Uterus (tissue), 4 donors: ENCODE results near the gene LRP1B. TPM values are rescaled to one million over a fixed set of nuclear protein-coding genes. Genes with fewer than 3 reads are reported as not detected.

Experiments used
- DNase-seq, 2 donors: peaks; one replicate each; pipeline ENCODE4 v3.0.0-alpha.2; 2019 to 2020
- H3K27ac ChIP-seq, 2 donors: fragments of 200-600 bp; sonication (generic); 1 replicate in 1 of 2; 2 replicates in 1 of 2; pipeline ENCODE4 v1.5.1; 2016 to 2018
- H3K27me3 ChIP-seq, 2 donors: fragments of 200-600 bp; sonication (generic); one replicate each; pipeline ENCODE4 v1.5.1; 2018 to 2019; ENCODE audit warnings: control low read depth in 1 of 2
- H3K36me3 ChIP-seq, 2 donors: fragments of 200-600 bp; sonication (generic); one replicate each; pipeline ENCODE4 v1.5.1; 2019; ENCODE audit warnings: control low read depth in 1 of 2
- H3K4me1 ChIP-seq, 2 donors: fragments of 200-600 bp; sonication (generic); one replicate each; pipeline ENCODE4 v1.5.1; 2018 to 2019; ENCODE audit warnings: control low read depth in 1 of 2
- H3K4me3 ChIP-seq, 2 donors: fragments of 200-600 bp; sonication (generic); 1 replicate in 1 of 2; 2 replicates in 1 of 2; pipeline ENCODE4 v1.5.1; 2018 to 2019; ENCODE audit warnings: mild to moderate bottlenecking in 1 of 2
- H3K9me3 ChIP-seq, 2 donors: fragments of 200-600 bp; sonication (generic); one replicate each; pipeline ENCODE4 v1.5.1; 2019; ENCODE audit warnings: control low read depth in 1 of 2
- CTCF ChIP-seq, 4 experiments: fragments of 200-600 bp in 2 of 4; fragments of 450-650 bp in 2 of 4; sonication (generic) in 2 of 4; IDR thresholded peaks; one replicate each; pipeline ENCODE4 v1.5.1; 2016 to 2019; ENCODE audit warnings: antibody characterized with exemption in 4 of 4, mild to moderate bottlenecking in 2 of 4, moderate library complexity in 1 of 4
- POLR2A ChIP-seq, 2 donors: fragments of 450-650 bp; IDR thresholded peaks; one replicate each; pipeline ENCODE4 v1.6.1; 2016; ENCODE audit warnings: antibody characterized with exemption in 2 of 2, mild to moderate bottlenecking in 1 of 2, moderate library complexity in 1 of 2
- intact Hi-C: fragments of 100-400 bp; cut with DNase I; formaldehyde crosslinking; loops from one replicate; pipeline ENCODE4 v1.15.1; 2023; ENCODE audit warnings: low total_unique reads
- total RNA-seq, 4 donors: library from RNA; depleted of rRNA in 3 of 4; stranded (reverse); fragments of >200 nt in 3 of 4; gene quantifications; one replicate each; pipeline versions ENCODE4 v1.1.0 to v1.2.4, GENCODE V29; 2014 to 2023
- donor health status: DM: yes; HTN: yes; CAD: no.

LRP1B gene
- total RNA-seq, 4 donors from 2014 or later: 0.29 to 7.3 (median 0.79) TPM; not detected in 1

GRCh38 chr2:141260911-141261310, 869.9 kb downstream of the LRP1B start:
- DNase-seq: no peak
- intact Hi-C loops: no loop called here
- TF ChIP-seq POLR2A (IDR thresholded peaks at IDR 0.05) (no peak), CTCF (IDR thresholded peaks at IDR 0.05) (no peak)

GRCh38 chr2:141259683-141260082, 871.1 kb downstream of the LRP1B start:
- Histone ChIP-seq H3K27ac (no peak overlapping the region), H3K27me3 (no peaks in the 10 kb centered on the region), H3K36me3 (no peaks in the 10 kb centered on the region), H3K9me3 (no peaks in the 10 kb centered on the region), H3K4me3 (no peak overlapping the region), H3K4me1 (no peaks in the 10 kb centered on the region)
- intact Hi-C loops: no loop called here
- no peak for DNase-seq
- TF ChIP-seq POLR2A (IDR thresholded peaks at IDR 0.05): no peak
- no peak for TF ChIP-seq CTCF (IDR thresholded peaks at IDR 0.05)

More at GRCh38 chr2:141260911-141261310, 869.9 kb downstream of the LRP1B start:
- Histone ChIP-seq H3K4me3 (no peak overlapping the region), H3K27ac (no peak overlapping the region), H3K27me3 (no peaks in the 10 kb centered on the region), H3K36me3 (no peaks in the 10 kb centered on the region), H3K9me3 (no peaks in the 10 kb centered on the region), H3K4me1 (no peaks in the 10 kb centered on the region)

GRCh38 chr2:141242008-141242407, 888.8 kb downstream of the LRP1B start:
- no peak for DNase-seq
- Histone ChIP-seq H3K27me3 (no peaks in the 10 kb centered on the region), H3K4me1 (no peaks in the 10 kb centered on the region), H3K4me3 (no peak overlapping the region), H3K9me3 (no peaks in the 10 kb centered on the region), H3K27ac (no peak overlapping the region), H3K36me3 (no peaks in the 10 kb centered on the region)
- TF ChIP-seq POLR2A (IDR thresholded peaks at IDR 0.05) (no peak), CTCF (IDR thresholded peaks at IDR 0.05) (no peak)
- intact Hi-C loops: no loop called here

GRCh38 chr2:141226560-141226959, 904.3 kb downstream of the LRP1B start:
- no peaks in the 10 kb centered on the region for H3K36me3 ChIP-seq
- H3K27me3 ChIP-seq: no peaks in the 10 kb centered on the region
- no peak for TF ChIP-seq POLR2A (IDR thresholded peaks at IDR 0.05)
- no peak for TF ChIP-seq CTCF (IDR thresholded peaks at IDR 0.05)
- H3K9me3 ChIP-seq: no peaks in the 10 kb centered on the region
- H3K4me3 ChIP-seq: no peak overlapping the region
- H3K4me1 ChIP-seq: no peaks in the 10 kb centered on the region
- DNase-seq: no peak
- intact Hi-C loops: no loop called here
- H3K27ac ChIP-seq: no peak overlapping the region

- no peaks in the 10 kb centered on the region for H3K27me3 ChIP-seq
- no peaks in the 10 kb centered on the region for H3K9me3 ChIP-seq
- TF ChIP-seq CTCF (IDR thresholded peaks at IDR 0.05) (no peak), POLR2A (IDR thresholded peaks at IDR 0.05) (no peak)
- H3K4me1 ChIP-seq: no peaks in the 10 kb centered on the region
- DNase-seq: no peak
- H3K36me3 ChIP-seq: no peaks in the 10 kb centered on the region
- H3K4me3 ChIP-seq: no peak overlapping the region
- intact Hi-C loops: no loop called here
- H3K27ac ChIP-seq: no peak overlapping the region
Observed at GRCh38 chr2:141207036-141207385, 923.8 kb downstream of the LRP1B start.
